Hypothalamus (tissue), 51 donors: ENCODE results near the gene ARAP3.

Experiments used
- DNase-seq, 51 donors: peaks; one replicate each; lab custom pipeline; 2025; lab: John Stamatoyannopoulos, UW

Gene ARAP3

DNA sequence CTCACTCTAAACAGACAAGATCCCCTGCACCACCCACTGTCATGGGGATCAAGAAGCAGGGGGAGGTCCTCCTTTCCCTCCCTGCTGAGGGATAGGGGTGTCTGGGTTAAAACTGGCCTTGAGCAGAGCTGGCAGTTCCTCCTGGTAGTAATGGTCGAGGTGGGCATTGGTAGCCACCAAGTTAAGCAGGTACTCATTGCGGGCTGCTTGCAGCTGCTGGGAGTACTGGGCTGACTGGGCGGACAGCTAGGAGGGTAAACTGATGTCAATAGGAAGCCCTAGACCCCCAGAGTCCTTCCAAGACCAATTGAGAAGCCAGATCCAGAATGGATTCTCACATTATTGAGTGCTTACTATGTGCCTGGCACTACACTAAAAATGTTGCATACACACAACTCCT is 34.2 kb downstream of the ARAP3 start:
- DNase-seq, result no peak

DNA sequence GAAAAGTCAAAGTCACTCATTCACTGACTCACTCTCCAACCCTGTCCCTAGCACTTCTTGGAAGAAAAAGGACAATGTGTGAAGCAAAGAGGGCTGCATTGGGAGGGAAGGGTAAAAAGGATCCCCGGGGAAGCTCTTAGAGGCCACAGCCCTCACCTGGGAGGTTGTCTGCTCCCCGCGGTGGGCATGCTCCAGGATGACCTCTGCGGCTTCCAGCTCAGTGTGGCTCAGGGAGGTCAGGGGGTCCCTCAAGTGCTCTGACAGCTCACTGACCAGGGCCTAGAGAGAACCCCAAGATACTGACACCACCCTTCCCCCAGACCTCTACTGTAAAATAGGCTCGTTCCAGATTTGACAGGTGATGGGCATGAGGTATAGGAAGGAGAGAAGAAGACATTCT is 34.8 kb downstream of the ARAP3 start:
- no peak for DNase-seq

DNA sequence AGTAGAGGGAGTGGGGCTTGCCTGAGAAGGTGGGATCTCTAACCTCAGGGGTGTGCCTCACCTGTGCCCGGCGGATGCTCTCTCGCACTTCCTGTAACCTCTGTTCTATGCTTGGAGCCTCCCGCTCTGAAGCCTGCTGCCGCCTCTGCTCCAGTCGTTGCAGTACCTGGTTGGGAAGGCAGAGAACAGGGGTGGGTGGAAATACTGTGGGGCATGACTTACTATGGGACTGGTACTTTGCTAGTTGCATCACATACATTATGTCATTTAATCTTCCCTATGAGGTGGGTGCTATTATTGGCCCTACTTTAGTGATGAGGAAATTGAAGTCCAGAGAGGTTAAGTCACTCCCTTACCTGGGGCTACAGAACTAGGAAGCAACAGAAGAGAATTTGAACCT is 36.0 kb downstream of the ARAP3 start:
- DNase-seq, result no peak

DNA sequence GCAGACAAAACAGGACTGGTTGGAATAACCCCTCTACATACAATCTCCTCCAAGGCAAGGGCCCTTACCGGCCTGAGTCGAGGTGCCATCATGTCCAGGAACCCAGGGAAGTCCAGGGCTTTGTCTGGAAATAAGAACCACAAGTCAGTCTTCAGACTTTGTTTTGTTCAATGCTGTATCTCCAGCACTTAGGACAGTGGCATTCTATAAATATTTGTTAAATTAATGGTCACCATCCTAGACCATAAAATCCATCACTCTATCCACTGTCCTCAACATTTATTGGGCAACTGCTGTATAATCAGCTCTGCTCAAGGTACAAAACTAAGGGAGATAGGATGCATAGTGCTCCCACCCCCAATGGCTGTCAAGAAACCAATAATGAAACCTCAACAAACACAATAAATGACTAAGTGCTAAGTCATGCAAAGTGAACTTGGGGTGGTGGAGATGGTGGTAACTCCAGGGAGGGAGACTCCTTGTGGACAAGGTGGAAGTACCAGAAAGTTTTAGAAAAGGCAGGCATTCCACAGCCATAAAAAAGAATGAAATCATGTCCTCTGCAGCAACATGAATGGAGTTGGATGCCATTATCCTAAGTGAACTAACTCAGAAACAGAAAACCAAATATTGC is 40.3 kb downstream of the ARAP3 start:
- DNase-seq, result no peak

- no peak for DNase-seq
Measured at GRCh38 chr5:141640698-141641097, 41.3 kb downstream of the ARAP3 start.

- DNase-seq, result no peak
Measured at GRCh38 chr5:141640051-141640415, 42.0 kb downstream of the ARAP3 start.

- DNase-seq, result no peak
Measured at GRCh38 chr5:141639357-141640050, 42.5 kb downstream of the ARAP3 start.

GRCh38 chr5:141638771-141639170 is 43.3 kb downstream of the ARAP3 start:
- no peak for DNase-seq

GRCh38 chr5:141637767-141638419 is 44.1 kb downstream of the ARAP3 start:
- DNase-seq, result peak in 15 of 51 donors; percentile 8 to 34 (median 23)

DNA sequence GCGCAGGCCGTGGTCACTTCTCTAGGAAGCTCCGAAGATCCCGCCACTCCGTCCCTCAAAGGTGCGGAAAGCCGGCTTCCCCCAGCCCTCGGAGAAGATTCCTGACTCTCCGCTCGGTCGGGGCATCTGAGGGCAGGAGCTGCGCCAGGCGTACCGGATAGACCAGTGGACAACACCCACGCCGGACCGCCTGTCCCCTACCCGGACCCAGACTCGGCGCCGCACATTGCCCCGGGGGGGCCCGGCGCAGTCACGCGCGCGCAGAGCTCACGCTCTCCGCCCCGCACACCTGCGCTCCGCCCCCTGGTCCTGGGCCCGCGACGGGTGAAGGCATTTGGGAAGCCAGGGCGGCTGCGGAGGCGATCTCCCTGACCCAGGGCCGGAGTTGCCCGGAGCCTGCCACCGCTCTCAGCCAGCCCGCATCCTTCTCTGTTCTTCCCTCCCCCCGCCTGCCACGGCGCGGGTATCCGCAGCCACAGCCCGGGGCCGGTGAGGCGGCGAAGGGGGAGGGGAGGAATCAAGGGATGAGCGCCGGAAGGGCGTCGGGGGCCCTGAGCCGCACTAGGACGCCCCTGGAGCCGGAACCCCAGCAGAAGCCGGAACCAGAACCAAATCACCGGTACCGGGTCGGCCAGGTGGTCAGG is 44.8 kb downstream of the ARAP3 start:
- DNase-seq, result peak in 8 of 51 donors; percentile 34 to 70 (median 60)

DNA sequence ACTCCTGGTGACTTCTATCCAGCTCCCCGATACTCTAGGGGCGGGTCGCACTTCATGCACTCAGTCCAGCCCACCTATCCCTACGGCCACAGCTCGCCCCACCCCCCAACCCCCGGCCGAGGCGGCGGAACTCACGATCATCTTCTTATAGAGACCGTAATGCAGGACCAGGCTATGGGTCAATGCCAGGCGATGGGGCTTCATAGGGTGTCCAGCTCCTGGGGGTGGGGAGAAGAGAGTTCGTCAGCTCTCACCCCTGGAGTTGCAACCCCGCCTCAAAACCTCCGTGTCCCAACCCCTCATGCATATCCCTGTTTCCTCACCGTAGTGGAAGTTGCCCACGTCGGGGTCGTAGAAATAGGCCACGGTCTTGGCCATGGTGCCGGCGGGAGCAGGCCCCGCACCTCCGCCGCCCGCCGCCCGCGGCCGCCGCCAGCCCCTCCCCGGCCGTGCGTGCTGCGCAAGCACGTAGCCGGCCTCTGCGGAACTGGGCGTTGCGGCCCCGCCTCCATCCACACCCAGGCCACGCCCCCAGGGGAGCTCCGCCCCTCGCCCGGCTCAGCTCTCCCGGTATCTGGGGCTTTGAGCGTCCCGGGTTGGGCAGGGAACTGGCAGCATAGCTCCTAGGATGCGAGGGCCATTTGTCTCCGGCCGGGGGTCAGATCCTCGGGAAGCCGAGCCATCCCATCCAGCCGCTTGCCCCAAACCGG is 45.5 kb downstream of the ARAP3 start, which contains the start of the genes HDAC3 and RELL2:
HDAC3 (minus strand) TSS at position 437 of the 710 bp plus-strand sequence; CDS start at position 378, 59 bp downstream.
RELL2 (plus strand) TSS at position 585 of the 710 bp plus-strand sequence. CDS start 1,229 bp downstream, outside the sequence.
- peak; percentile 14 to 96 (median 85) for DNase-seq

- no peak for DNase-seq
Measured at GRCh38 chr5:141636106-141636412, 46.0 kb downstream of the ARAP3 start.

DNA sequence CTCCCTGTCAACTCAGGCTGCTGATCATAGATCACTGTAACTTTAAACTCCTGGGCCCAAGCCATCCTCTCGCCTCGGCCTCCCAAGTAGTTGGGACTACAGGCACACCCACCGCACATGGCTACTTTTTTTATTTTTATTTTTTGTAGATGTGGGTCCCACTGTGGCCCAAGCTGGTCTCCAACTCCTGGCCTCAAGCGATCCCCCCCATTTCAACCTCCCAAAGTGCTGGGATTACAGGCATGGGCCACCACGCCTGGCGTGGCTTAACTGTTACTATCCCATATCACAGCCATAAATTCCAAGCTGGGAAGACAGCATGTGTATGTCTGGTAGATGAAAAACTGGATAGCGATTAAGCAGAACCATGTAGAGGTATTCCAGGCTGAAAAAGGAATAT is 46.4 kb downstream of the ARAP3 start:
- no peak for DNase-seq

DNA sequence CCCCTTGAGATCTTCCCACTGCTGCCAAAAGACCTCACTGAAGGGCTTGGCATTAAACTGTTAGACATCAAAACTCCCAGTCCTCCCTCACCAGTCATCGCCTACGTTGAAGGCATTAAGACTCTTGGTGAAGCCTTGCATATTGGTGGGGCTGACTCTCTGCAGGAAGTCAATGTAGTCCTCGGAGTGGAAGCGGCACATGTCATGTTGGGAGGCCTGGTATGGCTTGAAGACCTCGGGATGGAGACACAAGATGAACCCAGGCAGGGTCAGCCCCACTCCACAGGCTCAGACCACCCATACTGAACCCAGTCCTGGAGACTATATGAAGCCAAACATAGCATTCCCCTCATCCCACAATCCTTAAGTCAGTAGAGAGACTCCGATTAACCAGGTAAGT is 47.3 kb downstream of the ARAP3 start:
- DNase-seq, result no peak

- no peak for DNase-seq
Measured at GRCh38 chr5:141633871-141634561, 48.0 kb downstream of the ARAP3 start.

- DNase-seq, result no peak
Measured at GRCh38 chr5:141632650-141633049, 49.4 kb downstream of the ARAP3 start.

DNA sequence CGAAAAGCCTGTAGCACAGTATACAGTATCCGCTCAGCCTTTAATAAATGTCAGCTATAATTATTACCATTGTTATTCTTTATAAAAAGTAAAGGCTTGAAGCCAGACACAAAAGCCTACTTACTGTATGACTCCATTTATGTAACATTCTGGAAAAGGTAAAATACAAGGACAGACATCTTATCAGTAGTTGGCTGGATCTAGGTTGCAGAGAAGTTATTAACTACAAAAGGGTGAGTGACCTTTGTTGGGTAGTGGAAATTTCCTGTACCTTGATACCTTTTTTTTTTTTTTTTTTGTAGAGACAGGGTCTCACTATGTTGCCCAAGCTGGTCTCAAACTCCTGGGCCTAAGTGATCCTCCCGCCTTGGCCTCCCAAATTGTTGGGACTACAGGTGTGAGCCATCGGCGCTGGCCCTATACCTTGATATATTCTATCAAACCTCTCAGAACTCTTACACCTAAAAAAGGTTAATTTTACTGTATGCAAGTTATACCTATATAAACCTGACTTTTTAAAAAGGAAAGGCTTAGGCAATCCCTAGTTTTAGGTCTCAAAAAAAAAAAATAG is 51.4 kb downstream of the ARAP3 start:
- DNase-seq, result no peak

GRCh38 chr5:141628175-141628788 is 53.7 kb downstream of the ARAP3 start:
- no peak for DNase-seq

GRCh38 chr5:141623611-141624010 is 58.4 kb downstream of the ARAP3 start:
- DNase-seq, result no peak
